Prostate gland (tissue), 2 donors: ENCODE results near the gene CELF2.

Source experiments
- CTCF ChIP-seq, 4 experiments: fragments of 200-600 bp in 2 of 4; fragments of 450-650 bp in 2 of 4; sonication (generic) in 2 of 4; IDR thresholded peaks; 1 replicate in 3 of 4; 2 replicates in 1 of 4; pipeline ENCODE4 v1.5.1; 2016 to 2019; ENCODE audit warnings: antibody characterized with exemption in 4 of 4, mild to moderate bottlenecking in 2 of 4, moderate library complexity in 2 of 4
- POLR2A ChIP-seq: fragments of 450-650 bp; IDR thresholded peaks from one replicate; pipeline ENCODE4 v1.6.1; 2016; ENCODE audit warnings: antibody characterized with exemption, mild to moderate bottlenecking
- POLR2AphosphoS5 ChIP-seq: sonication (generic); formaldehyde crosslinking; IDR thresholded peaks from one replicate; pipeline ENCODE4 v1.6.1; 2017; ENCODE audit warnings: antibody characterized with exemption

DNA sequence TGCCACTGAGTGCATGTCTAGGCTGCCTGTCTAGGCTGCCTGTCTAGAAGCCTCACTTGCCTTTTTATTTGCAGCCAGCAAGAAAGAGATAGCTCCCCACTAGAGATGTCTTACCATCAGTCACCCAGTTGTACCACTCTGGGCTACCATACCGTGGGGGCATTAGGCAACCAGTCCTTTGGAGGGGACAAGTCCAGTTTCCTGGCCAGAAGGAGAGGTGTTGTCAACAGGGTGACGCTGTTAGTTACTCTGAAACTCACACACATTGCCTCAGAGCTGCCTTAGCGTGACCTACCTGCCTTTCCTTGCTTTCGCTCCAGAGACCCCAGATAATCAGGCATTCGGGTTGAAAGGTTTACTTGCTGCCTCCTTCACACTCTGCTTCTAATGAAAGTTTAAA, 155.4 kb downstream of the CELF2 start:
- TF ChIP-seq CTCF (IDR thresholded peaks at IDR 0.05) (no peak), POLR2AphosphoS5 (no peak), POLR2A (no peak)
